PC-9 (cell line): ENCODE measurements around the gene MARK1.

ENCODE experiments used
- CTCF ChIP-seq: fragments of 200-600 bp; sonication (generic); conservative IDR thresholded peaks from 2 replicates; pipeline ENCODE4 v1.6.1; 2017; ENCODE audit warnings: mixed run types, antibody characterized with exemption, mild to moderate bottlenecking, moderate library complexity
- EZH2 ChIP-seq: fragments of 200-600 bp; sonication (generic); IDR thresholded peaks from 2 replicates; pipeline ENCODE4 v1.8.0; 2017; ENCODE audit warnings: antibody characterized with exemption, low read depth

- no peak for TF ChIP-seq CTCF
- TF ChIP-seq EZH2 = no peak
Measured at GRCh38 chr1:220710333-220710732, 182.4 kb downstream of the MARK1 start.
